GM18502 (cell line): ENCODE data around the gene CDK12.
"Not testable (repeated sequence)": the region's sequence is repeated elsewhere in the genome, so short reads cannot be mapped to it uniquely, and the experiment has no call there.

Experiments used
- ATAC-seq: cut with Tn5 transposase; IDR thresholded peaks from one replicate; pipeline ENCODE4 v1.9.1; 2021; ENCODE audit warnings: mild to moderate bottlenecking; ENCODE audit not compliant: unreplicated experiment, poor library complexity

CDK12 gene

DNA sequence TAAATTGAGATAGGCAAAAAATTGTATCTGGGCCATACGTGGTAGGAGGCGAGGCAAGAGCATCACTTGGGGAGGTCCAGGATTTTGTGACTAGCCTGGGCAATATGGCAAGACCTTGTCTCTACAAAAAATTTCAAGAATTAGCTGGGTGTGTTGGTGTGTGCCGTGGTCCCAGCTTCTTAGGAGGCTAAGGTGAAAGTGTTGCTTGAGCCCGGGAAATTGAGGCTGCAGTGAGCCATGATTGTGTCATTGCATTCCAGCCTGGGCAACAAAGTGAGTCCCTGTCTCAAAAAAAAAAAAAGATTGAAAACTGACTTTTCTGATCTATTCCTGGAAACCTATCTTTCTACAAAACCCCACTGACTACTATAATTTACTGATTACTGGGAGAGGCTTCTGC is 26.7 kb downstream of the CDK12 start:
- ATAC-seq: no peak

DNA sequence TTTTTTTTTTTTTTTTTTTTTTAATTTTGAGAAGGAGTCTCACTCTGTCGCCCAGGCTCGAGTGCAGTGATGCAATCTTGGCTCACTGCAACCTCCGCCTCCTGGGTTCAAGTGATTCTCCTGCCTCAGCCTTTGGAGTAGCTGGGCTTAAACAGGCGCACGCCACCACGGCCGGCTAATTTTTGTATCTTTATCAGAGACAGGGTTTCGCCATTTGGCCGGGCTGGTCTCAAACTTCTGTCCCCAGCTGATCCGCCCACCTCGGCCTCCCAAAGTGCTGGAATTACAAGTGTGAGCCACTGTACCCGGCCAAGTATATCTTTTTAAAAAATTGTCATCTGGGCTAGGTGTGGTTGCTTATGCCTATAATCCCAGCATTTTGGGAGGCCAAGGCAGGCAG is 35.6 kb downstream of the CDK12 start:
- not testable (repeated sequence) for ATAC-seq

DNA sequence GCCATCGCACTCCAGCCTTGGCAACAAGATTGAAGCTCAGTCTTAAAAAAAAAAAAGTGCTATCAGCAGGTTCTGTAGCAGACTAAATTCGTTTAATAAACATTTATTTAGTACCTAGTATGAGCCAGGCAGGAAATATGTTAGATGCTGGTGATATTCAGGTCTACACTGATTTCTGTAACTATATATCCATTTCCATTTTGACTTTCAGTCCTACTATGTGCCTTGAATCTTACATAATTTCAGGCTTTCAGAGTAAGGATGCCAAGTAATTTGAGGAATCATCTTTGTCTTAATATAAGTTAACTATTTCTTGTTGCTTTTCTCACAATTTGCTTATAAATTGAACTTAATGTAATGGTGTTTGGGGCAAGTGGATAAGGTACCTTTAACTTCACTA is 46.2 kb downstream of the CDK12 start:
- ATAC-seq: no peak

DNA sequence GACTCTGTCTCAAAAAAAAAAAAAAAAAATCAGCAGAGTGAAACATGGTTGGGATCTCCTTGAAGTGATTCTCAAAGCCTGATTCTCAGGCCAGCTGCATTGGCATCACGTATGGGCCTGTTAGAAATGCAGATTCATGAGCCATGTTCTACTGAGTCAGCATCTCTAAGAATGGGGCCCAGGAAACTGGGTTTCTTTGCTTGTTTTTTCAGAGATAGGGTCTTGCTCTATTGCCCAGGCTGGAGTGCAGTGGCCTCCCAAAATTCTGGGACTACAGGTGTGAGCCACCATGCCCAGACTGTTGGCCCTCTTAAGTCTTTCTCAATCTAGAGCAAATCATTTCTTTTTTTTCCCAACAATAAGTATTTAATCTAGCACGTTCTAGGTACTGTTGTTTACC is 47.7 kb downstream of the CDK12 start:
- no peak for ATAC-seq

DNA sequence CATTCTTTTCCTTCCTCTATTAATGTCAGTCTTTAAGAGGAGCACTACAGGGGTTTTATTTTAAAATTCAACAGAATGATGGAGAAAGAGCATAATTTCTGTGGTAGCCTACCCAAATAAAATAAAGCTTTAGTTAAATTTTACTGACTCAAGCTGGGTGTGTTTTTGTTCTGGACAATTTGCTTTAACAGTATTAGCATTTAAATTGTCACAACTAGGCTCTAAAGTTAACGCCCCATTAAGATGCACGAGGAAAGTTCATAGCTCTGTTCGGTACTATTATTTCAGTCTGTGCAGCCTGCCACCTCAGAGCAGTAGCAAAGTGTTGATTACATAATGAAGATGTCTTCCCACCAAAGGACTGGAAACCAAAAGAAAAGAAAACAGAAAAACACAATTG is 52.0 kb downstream of the CDK12 start:
- ATAC-seq: no peak

DNA sequence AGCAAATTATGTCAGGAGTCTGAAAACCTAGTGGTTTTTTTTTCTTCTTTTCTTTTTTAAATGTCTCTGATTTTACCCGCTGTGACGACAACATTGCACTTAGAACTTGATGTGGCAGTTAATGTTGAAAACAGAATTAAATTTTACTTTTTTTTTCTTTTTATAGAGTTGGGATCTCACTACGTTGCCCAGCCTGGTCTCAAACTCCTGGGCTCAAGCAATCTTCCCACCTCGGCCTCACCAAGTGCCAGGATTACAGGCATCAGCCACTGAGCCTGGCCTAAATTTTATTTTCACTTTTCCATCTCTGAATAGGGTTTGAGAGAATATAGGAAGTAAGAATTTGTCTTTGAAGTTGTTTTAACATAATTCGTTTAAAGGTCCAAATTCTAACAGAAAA is 52.6 kb downstream of the CDK12 start:
- ATAC-seq: no peak

DNA sequence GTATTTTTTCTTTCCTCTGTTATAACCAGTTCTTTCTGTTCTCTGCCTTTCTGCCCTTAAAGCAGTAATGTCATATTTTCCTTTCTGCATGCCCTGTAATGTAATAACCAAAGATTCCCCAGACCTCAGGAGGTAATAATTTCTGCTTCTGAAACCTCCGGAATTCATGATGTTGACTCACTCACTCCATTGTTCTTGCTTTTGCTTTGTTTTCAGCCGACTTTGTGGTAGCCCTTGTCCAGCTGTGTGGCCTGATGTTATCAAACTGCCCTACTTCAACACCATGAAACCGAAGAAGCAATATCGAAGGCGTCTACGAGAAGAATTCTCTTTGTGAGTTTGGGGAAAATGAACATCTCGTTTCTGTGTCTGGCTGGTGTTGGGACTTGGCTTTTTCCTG is 55.9 kb downstream of the CDK12 start:
- no peak for ATAC-seq

DNA sequence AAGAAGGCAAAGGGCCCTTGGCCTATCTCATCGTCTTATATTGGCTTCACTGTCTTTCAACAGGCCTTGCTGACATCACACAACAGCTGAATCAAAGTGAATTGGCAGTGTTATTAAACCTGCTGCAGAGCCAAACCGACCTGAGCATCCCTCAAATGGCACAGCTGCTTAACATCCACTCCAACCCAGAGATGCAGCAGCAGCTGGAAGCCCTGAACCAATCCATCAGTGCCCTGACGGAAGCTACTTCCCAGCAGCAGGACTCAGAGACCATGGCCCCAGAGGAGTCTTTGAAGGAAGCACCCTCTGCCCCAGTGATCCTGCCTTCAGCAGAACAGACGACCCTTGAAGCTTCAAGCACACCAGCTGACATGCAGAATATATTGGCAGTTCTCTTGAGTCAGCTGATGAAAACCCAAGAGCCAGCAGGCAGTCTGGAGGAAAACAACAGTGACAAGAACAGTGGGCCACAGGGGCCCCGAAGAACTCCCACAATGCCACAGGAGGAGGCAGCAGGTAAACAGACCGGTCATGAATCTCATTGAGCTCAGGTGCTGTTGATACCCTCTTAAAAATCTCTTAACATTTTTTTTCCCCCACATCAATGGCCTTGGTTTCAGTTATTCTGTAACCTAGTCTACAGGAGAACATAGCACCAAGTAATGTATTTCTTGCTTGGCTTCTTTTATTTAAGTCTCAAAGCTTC is 64.7 kb downstream of the CDK12 start:
- ATAC-seq: no peak

DNA sequence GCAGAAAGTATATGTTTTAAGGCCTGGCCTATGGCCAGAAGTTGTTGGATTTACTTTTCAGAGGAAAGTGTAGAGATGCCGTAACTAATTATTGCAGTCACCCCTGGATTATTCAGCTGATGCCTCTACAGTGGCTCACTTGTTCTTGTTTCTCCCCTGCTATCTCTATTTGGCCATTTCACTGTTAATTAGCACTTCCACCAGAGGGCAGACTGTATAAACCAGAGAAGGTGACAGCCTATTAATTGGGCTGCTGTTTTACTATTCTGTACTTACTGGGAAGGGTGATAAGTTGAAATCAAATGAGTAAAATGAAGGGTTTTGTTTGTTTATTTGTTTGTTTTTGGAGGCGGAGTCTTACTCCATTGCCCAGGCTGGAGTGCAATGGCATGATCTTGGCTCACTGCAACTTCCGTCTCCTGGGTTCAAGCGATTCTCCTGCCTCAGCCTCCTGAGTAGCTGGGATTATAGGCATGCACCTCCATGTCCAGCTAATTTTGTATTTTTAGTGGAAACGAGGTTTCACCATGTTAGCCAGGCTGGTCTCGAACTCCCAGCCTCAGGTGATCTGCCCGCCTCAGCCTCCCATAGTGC is 66.0 kb downstream of the CDK12 start:
- no peak for ATAC-seq

DNA sequence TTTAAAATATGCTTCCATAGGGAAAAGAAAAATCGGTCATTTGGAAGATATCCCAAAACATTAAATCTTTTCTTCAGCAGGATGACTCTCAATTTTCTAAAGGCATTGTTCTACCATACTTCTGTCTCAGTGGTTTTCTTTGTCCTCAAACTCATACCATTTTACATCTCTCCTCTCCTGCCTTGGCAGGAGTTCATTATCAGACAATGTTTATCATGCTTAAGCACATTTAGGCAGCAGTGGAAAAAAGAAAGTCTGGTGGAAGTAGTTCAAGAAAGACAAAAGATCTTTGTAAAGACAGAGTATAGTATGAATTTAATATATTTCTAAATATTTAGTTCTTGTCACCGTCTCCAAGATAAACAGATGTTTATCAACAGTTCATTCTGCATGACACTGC is 68.2 kb downstream of the CDK12 start:
- ATAC-seq: no peak

DNA sequence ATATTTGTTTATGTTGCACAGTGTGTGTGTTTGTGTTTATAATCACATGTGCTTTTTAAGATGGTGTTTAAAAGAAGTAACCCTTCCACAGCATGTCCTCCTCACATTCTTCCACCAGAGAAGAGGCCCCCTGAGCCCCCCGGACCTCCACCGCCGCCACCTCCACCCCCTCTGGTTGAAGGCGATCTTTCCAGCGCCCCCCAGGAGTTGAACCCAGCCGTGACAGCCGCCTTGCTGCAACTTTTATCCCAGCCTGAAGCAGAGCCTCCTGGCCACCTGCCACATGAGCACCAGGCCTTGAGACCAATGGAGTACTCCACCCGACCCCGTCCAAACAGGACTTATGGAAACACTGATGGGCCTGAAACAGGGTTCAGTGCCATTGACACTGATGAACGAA is 69.2 kb downstream of the CDK12 start:
- no peak for ATAC-seq

DNA sequence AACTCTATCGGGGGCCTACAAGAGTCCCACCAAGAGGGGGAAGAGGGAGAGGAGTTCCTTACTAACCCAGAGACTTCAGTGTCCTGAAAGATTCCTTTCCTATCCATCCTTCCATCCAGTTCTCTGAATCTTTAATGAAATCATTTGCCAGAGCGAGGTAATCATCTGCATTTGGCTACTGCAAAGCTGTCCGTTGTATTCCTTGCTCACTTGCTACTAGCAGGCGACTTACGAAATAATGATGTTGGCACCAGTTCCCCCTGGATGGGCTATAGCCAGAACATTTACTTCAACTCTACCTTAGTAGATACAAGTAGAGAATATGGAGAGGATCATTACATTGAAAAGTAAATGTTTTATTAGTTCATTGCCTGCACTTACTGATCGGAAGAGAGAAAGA is 70.0 kb downstream of the CDK12 start:
- no peak for ATAC-seq

DNA sequence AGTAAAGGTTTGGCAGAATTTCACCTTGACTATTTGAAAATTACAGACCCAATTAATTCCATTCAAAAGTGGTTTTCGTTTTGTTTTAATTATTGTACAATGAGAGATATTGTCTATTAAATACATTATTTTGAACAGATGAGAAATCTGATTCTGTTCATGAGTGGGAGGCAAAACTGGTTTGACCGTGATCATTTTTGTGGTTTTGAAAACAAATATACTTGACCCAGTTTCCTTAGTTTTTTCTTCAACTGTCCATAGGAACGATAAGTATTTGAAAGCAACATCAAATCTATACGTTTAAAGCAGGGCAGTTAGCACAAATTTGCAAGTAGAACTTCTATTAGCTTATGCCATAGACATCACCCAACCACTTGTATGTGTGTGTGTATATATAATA is 72.6 kb downstream of the CDK12 start:
- ATAC-seq: no peak

DNA sequence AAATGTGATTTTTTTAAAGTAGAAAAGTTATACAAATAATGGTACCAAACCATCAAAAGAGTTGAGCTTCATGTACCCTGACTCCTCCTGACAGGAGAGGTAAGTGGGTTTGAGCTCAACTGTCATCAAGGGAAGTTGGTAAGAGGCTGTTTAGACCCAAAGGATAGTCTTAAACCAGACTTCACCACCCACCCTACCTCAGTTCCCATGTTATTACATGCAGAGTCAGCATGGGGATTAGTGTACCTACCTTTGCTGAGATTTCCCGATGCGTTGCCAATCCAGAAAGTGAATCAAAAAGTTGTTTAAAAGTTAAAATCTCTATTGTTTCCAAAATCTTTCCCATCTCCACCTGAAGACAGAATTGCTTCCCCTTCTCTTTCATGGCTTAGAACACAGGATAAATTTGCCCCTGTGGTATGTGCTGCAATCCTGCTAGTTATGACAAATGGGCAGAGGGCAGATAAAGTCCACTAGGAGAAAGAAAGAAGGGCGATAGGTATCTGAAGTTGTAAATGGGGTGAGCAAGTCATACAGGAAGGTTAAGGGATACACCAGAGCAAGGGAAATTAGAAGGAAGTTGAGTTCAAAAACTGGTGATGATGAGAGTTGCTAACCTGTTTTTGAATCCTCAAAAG is 73.6 kb downstream of the CDK12 start:
- ATAC-seq: no peak

DNA sequence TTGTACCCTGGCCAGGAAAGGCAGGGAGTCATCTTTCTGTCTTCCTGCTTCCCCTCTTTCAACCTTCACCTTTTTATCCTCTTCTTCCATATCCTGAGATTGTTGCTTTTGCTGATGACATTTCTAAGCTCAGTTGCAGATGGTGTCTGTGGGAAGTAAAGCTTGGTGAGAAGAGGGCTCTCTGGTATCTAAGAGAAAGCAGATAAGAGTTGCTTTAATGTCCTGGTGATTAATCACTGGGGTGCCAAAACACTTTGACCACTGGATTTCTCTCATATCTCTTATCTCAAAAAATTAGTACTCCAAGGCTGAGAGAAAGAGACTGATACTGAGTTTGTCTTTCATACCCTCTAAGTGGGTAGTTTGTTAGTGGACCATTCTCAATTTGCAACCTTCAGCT is 75.2 kb downstream of the CDK12 start:
- ATAC-seq: no peak

DNA sequence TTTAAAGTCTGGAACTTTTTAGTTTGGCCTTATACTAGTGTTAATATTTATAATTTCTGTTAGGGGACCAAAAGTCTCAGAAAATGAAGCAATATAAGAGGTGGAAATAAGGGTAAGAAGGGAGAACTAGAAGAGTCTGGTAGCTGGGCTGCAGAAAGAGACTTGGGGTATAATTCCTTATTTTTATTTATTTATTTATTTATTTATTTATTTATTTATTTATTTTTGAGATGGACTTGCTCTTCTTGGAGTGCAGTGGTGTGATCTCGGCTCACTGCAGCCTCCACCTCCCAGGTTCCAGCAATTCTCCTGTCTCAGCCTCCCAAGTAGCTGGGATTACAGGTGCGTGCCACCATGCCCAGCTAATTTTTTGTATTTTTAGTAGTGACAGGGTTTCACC is 76.1 kb downstream of the CDK12 start:
- not testable (repeated sequence) for ATAC-seq

DNA sequence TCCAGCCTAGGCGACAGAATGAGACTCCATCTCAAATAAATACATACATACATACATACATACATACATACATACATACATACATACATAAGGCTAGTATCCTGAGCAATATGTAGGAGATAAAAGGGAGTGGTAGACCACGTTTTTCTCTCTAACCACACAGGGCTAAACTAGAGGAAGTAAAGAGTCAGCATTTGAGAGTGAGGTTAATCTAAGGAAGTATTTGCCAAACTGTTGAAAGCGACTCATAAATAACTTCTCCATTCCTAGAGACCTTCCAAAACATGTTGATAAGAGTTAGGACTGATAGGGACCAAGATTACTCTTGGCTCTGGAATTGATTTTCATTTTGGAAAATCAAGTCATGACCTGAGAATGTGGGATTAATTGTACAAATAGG is 77.6 kb downstream of the CDK12 start:
- ATAC-seq: no peak

DNA sequence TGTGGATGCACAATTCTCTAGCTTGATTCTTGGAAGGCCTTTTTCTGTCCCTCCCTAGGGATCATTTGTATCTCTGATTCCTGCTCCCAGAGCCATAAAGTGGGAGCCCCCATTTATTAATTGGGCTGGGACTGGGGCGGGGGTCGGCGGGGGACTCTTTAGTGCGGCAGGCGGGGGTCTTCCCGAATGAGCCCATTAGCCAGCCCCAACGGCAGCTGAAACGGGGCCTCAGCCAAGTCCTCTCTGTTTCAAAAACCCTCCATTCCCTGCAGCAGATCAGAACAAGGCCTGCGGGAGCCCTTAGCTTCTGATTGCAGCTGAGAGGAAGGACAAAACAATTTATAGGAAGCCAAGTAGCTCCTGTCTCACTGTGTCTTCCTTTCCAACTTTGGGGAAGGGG is 79.3 kb downstream of the CDK12 start:
- ATAC-seq: no peak

DNA sequence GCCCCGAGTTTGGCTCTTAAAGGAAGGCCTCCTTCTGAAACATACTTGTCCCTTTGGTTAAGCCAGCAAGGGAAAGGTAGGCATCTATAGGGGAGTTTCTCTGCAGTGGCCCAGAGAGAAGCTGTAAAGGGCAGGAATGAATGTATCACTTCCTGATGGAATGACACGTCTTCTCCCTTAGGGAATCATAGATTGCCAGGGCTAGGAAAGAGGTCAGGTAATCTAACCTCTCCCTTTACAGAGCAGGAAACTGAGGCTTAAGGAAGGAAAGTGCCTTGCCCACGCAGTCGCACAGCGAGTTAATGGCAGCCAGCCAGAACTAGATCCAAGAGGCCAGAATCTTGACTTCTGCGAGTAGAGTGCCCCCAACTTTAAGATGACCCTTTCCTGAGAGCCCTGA is 80.4 kb downstream of the CDK12 start:
- no peak for ATAC-seq

DNA sequence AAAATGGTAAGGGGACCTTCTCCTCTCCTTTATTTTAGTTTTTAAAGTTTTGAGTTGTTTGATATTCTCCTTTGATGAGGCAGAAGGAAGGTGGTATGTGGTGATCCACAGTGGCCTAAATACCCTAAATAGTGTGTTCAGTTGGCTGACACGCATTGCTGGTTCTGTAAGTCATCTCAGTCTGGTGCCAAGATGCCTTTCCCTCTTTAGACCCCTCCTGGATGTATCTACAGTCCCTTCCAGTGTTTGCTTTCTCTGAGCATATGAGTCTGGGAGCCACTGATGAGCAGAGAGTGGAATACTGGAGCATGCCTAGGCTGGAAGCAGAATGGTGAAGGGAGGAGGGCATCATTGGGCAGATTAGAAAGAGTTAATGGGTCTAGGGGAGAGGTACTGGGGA is 81.9 kb downstream of the CDK12 start:
- no peak for ATAC-seq

DNA sequence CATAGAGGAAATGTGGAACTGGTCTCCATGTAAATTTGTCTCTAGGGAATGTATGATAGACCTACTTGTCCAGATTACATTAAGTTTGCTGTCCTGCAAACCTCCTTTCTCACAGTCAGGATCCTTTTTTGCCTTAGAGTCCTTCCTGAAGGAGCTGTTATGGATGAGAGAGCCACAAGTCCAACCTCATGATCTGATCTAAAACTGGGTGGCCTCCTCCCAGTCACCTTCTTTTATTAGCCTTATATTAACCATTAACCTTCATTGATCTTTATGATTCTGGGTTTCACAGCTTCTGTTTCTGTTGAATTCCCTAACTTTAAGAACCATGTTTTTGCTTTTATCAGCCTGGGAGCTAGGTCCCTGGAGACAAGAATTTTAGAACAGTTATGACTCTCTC is 82.4 kb downstream of the CDK12 start:
- ATAC-seq: no peak

DNA sequence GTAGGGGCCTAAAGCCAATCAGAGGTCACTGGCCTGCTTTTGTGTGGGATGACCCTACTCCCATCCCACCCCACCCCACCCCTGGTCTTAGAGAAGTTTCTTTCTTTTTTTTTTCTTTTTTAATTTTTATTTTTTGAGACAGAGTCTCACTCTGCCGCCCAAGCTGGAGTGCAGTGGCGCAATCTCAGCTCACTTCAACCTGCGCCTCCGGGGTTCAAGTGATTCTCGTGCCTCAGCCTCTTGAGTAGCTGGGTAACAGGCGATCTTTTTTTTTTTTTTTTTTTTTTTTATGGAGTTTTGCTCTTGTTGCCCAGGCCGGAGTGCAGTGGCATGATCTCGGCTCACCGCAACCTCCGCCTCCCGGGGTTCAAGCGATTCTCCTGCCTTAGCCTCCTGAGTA is 83.1 kb downstream of the CDK12 start:
- ATAC-seq: not testable (repeated sequence)
